HG03159 (cell line): ENCODE data around the gene POLD2.

Experiments
- ATAC-seq: cut with Tn5 transposase; IDR thresholded peaks from one replicate; pipeline ENCODE4 v1.9.1; 2021; ENCODE audit warnings: mild to moderate bottlenecking, moderate library complexity; ENCODE audit not compliant: unreplicated experiment

POLD2 gene

GRCh38 chr7:44114586-44115310, 8.6 kb downstream of the POLD2 start:
- no peak for ATAC-seq

GRCh38 chr7:44113764-44114354, 9.5 kb downstream of the POLD2 start:
- ATAC-seq = no peak

DNA sequence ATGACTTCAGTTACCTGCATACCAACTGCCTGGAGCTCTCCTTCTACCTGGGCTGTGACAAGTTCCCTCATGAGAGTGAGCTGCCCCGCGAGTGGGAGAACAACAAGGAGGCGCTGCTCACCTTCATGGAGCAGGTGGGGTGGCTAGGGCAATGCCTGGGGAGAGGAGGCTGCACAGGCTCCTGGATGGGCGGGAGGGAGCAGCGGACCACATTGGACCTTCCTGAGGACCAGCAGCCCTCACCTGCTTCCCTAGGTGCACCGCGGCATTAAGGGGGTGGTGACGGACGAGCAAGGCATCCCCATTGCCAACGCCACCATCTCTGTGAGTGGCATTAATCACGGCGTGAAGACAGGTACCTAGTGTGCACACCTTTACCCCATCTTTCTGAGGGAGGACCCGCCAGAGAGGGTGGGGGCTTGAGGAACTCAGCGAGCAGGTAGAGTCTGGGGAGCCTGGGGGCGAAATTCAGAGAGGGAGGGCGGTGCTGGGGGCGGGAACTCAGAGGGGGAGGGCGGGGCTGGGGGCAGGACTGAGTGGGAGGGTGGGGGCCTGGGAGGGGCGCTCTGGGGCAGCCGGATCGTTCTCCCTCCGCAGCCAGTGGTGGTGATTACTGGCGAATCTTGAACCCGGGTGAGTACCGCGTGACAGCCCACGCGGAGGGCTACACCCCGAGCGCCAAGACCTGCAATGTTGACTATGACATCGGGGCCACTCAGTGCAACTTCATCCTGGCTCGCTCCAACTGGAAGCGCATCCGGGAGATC, 10.2 kb downstream of the POLD2 start:
- no peak for ATAC-seq

GRCh38 chr7:44112231-44112996, 10.9 kb downstream of the POLD2 start:
- ATAC-seq = no peak

GRCh38 chr7:44111761-44112160, 11.6 kb downstream of the POLD2 start:
- no peak for ATAC-seq

- no peak for ATAC-seq
Measured at GRCh38 chr7:44110719-44111635, 12.4 kb downstream of the POLD2 start.

DNA sequence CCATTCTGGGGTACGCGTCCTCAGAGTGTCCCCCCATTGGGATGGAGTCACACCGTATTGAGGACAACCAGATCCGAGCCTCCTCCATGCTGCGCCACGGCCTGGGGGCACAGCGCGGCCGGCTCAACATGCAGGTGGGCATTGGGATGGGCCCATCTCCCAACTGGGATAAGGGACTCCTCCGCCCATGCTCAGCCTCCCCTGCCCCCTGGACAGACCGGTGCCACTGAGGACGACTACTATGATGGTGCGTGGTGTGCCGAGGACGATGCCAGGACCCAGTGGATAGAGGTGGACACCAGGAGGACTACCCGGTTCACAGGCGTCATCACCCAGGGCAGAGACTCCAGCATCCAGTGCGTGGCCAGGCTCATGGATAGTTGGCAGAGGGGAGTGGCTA, 13.4 kb downstream of the POLD2 start:
- no peak for ATAC-seq

DNA sequence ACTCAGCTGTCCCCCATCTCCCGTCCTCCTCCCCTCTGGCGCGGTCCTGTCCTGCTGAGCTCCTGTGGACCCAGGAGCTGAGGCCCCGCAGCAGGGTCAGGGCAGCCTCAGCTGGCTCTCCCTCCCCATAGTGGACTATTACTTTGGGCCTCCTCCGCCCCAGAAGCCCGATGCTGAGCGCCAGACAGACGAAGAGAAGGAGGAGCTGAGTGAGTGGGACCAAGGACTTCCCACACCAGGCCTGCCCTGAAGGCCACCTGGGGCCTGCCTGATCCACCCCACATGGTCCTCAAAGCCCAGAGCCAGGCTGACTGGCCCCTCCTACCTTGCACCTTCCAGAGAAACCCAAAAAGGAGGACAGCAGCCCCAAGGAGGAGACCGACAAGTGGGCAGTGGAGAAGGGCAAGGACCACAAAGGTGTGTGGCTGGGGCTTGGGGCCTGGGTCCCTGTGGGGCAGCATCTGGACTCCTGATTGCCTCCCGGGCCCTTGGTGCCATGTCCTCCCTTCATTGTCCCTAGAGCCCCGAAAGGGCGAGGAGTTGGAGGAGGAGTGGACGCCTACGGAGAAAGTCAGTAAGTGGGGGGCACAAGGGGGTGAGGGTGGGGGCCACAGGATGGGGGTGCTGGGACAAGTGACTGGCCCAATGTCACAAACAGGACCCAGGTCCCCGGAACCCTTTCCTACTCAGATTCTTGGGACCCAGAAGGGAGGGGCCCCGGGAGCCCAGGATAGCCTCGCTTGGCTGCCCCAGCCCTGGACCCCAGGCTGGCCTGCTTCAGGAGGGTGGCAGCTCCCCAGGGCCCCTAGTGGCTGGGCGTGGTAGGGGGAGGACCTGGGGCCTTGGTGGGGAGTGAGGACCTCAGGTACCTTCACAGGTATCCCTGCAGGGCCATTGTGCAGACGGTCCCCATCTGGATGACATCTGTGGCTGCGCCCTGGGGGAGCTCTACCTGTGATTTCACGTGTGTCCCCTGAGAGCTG, 14.3 kb downstream of the POLD2 start:
- ATAC-seq = no peak

GRCh38 chr7:44107961-44108767, 15.2 kb downstream of the POLD2 start:
- no peak for ATAC-seq

DNA sequence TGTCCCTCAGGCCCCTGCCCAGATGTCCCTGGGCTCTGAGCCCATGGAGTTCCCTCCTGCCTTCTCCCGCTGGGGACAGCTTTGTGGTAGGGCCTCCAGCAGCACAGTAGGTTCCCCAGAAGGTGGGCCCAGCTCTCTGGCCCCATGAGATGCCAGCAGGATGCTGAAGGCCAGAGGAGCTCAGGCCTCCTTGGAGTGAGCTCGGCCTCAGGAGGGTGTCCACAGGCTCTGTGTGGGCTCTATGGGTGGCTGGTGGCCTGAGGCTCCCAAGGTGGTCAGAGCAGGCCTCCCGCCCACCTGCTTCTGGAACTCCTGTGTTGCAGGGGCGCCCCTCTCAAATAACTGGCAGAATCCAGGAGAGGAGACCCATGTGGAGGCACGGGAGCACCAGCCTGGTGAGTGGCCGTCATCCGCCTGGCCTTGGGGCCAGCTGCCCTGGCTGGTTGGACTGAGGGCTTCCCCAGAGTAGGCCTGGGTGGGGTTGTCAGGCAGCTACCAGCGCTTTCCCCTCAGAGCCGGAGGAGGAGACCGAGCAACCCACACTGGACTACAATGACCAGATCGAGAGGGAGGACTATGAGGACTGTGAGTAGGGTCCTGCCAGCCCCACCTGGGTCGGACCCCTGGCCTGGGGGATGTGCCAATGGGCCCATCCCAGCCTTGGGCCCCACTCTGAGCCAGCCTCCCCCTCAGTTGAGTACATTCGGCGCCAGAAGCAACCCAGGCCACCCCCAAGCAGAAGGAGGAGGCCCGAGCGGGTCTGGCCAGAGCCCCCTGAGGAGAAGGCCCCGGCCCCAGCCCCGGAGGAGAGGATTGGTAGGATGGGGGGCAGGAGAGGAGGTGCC, 16.0 kb downstream of the POLD2 start:
- ATAC-seq = no peak

GRCh38 chr7:44106311-44107065, 16.9 kb downstream of the POLD2 start:
- no peak for ATAC-seq

DNA sequence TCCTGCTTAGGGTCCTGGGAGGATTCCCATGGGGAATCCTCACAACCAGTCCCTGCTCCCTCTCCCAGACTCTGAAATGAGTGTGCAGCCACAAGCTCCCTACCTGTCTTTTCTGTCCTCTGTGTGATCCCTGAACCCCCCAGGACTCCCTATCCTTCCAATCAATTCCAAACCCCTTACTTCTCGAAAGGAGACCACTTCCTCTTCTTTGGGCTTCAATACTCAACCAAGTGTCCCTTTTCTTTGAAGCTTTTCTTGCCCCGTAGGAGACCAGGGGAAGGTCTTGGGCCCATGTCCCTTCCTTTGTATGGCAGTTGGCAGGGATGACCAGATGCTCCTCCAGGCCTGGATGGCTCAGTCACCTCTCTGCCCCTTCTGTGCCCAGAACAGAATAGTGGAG, 17.5 kb downstream of the POLD2 start:
- no peak for ATAC-seq

GRCh38 chr7:44104860-44105771, 18.2 kb downstream of the POLD2 start:
- no peak for ATAC-seq

- no peak for ATAC-seq
Measured at GRCh38 chr7:44103923-44104859, 19.2 kb downstream of the POLD2 start, which contains the start of gene AEBP1. AEBP1 (plus strand) TSS chr7:44104345; CDS start chr7:44104666, 321 bp downstream.
